MM.1S (cell line): Measurements from ENCODE around the gene FHIP2A.

Experiments used
- EZH2 ChIP-seq: fragments of 300-600 bp; sonication (generic); optimal IDR thresholded peaks from 2 replicates; pipeline ENCODE3; 2017; ENCODE audit warnings: low read depth, mild to moderate bottlenecking, antibody characterized with exemption, low read length, mixed read lengths
- TF ChIP-seq, protein P1 (sequence below): fragments of 300-600 bp; sonication (generic); IDR thresholded peaks from 2 replicates; pipeline ENCODE4 v1.5.1; 2016; ENCODE audit warnings: antibody characterized with exemption, low read length, mixed read lengths

DNA sequence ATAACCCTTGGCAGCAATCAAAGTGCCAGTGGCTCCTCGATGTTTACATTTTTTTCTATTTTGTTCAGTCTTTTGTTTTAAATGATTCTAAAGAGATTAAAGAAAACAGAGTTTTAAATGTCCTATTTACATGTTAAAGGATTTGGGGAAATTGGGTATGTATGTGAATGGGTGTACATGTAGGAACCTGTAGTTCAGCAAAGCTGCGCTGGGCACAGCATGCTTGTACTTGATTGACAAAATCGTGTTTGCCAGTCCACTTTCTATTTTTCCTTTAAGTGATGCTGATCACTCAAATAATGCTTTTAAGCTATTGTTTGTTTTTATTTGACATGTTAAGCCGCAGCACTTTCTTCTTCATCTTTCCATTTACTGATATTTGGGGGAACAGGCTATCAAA lies 40.9 kb downstream of the FHIP2A start:
- TF ChIP-seq, protein P1, sequence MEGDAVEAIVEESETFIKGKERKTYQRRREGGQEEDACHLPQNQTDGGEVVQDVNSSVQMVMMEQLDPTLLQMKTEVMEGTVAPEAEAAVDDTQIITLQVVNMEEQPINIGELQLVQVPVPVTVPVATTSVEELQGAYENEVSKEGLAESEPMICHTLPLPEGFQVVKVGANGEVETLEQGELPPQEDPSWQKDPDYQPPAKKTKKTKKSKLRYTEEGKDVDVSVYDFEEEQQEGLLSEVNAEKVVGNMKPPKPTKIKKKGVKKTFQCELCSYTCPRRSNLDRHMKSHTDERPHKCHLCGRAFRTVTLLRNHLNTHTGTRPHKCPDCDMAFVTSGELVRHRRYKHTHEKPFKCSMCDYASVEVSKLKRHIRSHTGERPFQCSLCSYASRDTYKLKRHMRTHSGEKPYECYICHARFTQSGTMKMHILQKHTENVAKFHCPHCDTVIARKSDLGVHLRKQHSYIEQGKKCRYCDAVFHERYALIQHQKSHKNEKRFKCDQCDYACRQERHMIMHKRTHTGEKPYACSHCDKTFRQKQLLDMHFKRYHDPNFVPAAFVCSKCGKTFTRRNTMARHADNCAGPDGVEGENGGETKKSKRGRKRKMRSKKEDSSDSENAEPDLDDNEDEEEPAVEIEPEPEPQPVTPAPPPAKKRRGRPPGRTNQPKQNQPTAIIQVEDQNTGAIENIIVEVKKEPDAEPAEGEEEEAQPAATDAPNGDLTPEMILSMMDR = no peak
- TF ChIP-seq EZH2 = no peak
